ENCODE measurements around the gene CERS1. TPM values are rescaled to one million over a fixed set of nuclear protein-coding genes. Genes with fewer than 3 reads are reported as not detected.

CERS1 gene
- total and polyA plus RNA-seq, 2 donors (not counting 3 experiments of a cell fraction or from before 2014, with no cell fraction given), result 4.0 to 8.5 TPM

DNA sequence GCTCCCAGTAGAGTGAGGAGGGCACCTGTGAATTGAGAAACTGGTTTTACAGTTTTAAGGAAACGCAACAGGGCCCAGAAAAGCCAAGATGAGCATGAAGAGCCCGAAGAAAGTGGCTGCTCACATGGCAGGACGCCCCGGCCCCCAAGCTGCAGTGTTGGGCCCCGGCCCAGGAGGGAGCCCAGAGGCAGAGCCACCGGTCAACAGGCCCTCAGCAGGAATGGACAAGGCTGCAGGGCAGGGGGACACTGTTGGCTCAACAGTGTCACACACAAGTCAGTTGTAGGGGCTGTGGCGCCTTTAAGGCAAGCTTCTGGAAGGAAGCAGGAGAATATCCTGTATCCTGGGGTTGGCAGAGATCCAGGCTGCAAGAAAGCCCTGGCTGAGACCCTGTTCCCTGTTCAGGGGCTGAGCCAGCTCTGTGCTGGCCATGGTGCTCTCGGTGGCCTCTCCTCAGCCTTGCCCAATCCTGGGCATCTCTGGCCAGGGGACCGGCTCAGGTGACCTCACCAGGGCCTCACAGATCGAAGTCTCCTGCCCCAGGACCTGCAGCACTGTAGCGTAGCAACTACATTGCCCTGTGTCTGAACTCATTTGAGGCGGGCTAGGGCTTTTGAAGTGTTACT lies 36.2 kb downstream of the CERS1 start:
- H3K79me2 ChIP-seq (ENCODE audit: control insufficient read depth, insufficient read depth, low read length), result no peaks in the 10 kb centered on the region
- peak overlapping the region; percentile 16 for H3K27ac ChIP-seq (ENCODE audit: insufficient read depth, low read depth, low read length)
- dilution Hi-C loops (cut with MboI; ENCODE audit: extremely low pct_ligation_motif_present, low sequenced_read_pairs) (no loop called here), intact Hi-C loops (cut with micrococcal nuclease) (loop anchor here (10.0 kb wide), 1 partner anchor 55 kb away; the partner anchor contains the start of genes COPE and DDX49)
- H3K4me3 ChIP-seq (replicated peaks in 1 of 3; ENCODE audit: insufficient read depth in 1 of 3, low read depth in 1 of 3, low read length in 3 of 3), result no peak overlapping the region
- peaks cover 11% of the 10 kb centered on the region for H3K4me1 ChIP-seq (ENCODE audit: control insufficient read depth, extremely low read depth, insufficient read depth, low read length)
- H3K27me3 ChIP-seq (ENCODE audit: control insufficient read depth in 2 of 2, insufficient read depth in 2 of 2, low read length in 2 of 2), result no peaks in the 10 kb centered on the region
- H3K4me2 ChIP-seq (ENCODE audit: insufficient read depth, low read length), result no peak overlapping the region
- peaks cover 29 to 72% of the 10 kb centered on the region in 2 experiments for H3K36me3 ChIP-seq (ENCODE audit: control insufficient read depth in 2 of 2, extremely low read depth in 1 of 2, insufficient read depth in 2 of 2, low read length in 2 of 2)
- CTCF ChIA-PET, result interaction anchor here (1.5 to 2.4 kb wide), 2 partner anchors 12 to 127 kb away, joined by 4 to 24 read pairs; no protein-coding TSS in a partner anchor
- DNase-seq (ENCODE audit: low read depth, low spot score), result peak; percentile 73
- no peaks in the 10 kb centered on the region for H3K9me1 ChIP-seq (replicated peaks; ENCODE audit: control insufficient read depth, extremely low read depth, insufficient read depth, low read length)
- H3K9me3 ChIP-seq (replicated peaks; ENCODE audit: control insufficient read depth, insufficient read depth, low read length), result no peaks in the 10 kb centered on the region
- BruUV-seq (replicated peaks), result no TSS peak
- no peak for TF ChIP-seq POLR2A (IDR thresholded peaks at IDR 0.05; ENCODE audit: low read depth, low read length)
- TF ChIP-seq FOS (IDR thresholded peaks at IDR 0.05; ENCODE audit: borderline replicate concordance, insufficient read depth, low read length), result no peak
- TF ChIP-seq, protein P1, sequence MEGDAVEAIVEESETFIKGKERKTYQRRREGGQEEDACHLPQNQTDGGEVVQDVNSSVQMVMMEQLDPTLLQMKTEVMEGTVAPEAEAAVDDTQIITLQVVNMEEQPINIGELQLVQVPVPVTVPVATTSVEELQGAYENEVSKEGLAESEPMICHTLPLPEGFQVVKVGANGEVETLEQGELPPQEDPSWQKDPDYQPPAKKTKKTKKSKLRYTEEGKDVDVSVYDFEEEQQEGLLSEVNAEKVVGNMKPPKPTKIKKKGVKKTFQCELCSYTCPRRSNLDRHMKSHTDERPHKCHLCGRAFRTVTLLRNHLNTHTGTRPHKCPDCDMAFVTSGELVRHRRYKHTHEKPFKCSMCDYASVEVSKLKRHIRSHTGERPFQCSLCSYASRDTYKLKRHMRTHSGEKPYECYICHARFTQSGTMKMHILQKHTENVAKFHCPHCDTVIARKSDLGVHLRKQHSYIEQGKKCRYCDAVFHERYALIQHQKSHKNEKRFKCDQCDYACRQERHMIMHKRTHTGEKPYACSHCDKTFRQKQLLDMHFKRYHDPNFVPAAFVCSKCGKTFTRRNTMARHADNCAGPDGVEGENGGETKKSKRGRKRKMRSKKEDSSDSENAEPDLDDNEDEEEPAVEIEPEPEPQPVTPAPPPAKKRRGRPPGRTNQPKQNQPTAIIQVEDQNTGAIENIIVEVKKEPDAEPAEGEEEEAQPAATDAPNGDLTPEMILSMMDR (IDR thresholded peaks at IDR 0.05; ENCODE audit: extremely low read depth in 1 of 2, insufficient read depth in 1 of 2, low read depth in 1 of 2, low read length in 2 of 2), result no peak
- TF ChIP-seq JUN (IDR thresholded peaks at IDR 0.05; ENCODE audit: borderline replicate concordance, insufficient read depth, insufficient read length, low read depth), result no peak
- TF ChIP-seq EZH2 (IDR thresholded peaks at IDR 0.05; ENCODE audit: borderline replicate concordance, low read depth, low read length, severe bottlenecking), result no peak
- TF ChIP-seq GATA2 (IDR thresholded peaks at IDR 0.05; ENCODE audit: insufficient read depth, insufficient read length, low read depth, low read length), result no peak
- TF ChIP-seq, protein P2, sequence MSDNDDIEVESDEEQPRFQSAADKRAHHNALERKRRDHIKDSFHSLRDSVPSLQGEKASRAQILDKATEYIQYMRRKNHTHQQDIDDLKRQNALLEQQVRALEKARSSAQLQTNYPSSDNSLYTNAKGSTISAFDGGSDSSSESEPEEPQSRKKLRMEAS (IDR thresholded peaks at IDR 0.05; ENCODE audit: insufficient read depth, insufficient read length), result no peak
- TF ChIP-seq POLR2AphosphoS5 (IDR thresholded peaks at IDR 0.05; ENCODE audit: insufficient read depth, low read depth, low read length), result no peak
- no peak for TF ChIP-seq MYC (IDR thresholded peaks at IDR 0.05; ENCODE audit: low read depth, low read length)
- no peak overlapping the region for H2AFZ ChIP-seq (ENCODE audit: low read depth, low read length)
- POLR2A ChIA-PET, result no interaction called here
- no peak overlapping the region for H3K9ac ChIP-seq (replicated peaks; ENCODE audit: extremely low read depth, insufficient read depth, low read length)
- H4K20me1 ChIP-seq (replicated peaks; ENCODE audit: control insufficient read depth, extremely low read depth, insufficient read depth, low read length), result no peaks in the 10 kb centered on the region
- FAIRE-seq, result peak; percentile 88

Data from endothelial cell of umbilical vein (primary cell).